ENCODE measurements around the gene CAPN5.

- TF ChIP-seq CTCF (IDR thresholded peaks at IDR 0.05) (no peak), TCF7L2 (IDR thresholded peaks at IDR 0.05; ENCODE audit: low read depth, low read length) (no peak)
Observed at GRCh38 chr11:77111277-77111676, 44.5 kb downstream of the CAPN5 start.
